ENCODE data around the gene FYN. TPM values are rescaled to one million over a fixed set of nuclear protein-coding genes. Genes with fewer than 3 reads are reported as not detected.

The FYN gene
- total RNA-seq, 4 donors from 2014 or later, result 143 to 219 (median 165) TPM

GRCh38 chr6:111718990-111719389 is 154.3 kb downstream of the FYN start:
- DNase-seq (ENCODE audit: low spot score in 2 of 2), result no peak
- TF ChIP-seq CTCF (IDR thresholded peaks at IDR 0.05) (no peak), POLR2A (IDR thresholded peaks at IDR 0.05) (no peak), EP300 (IDR thresholded peaks at IDR 0.05) (no peak)
- Histone ChIP-seq H3K4me1 (peaks cover 0 to 34% (median 19%) of the 10 kb centered on the region in 4 donors), H3K36me3 (peaks cover 0 to 35% (median under 1%) of the 10 kb centered on the region in 3 donors), H3K27ac (no peak overlapping the region), H3K9me3 (no peaks in the 10 kb centered on the region), H3K4me3 (no peak overlapping the region), H3K27me3 (no peaks in the 10 kb centered on the region)
- WGBS, 2 donors, result 62 to 74% methylated on average over 3 of the region's 3 CpGs

GRCh38 chr6:111718326-111718725 is 154.9 kb downstream of the FYN start:
- Histone ChIP-seq H3K27ac (no peak overlapping the region), H3K4me1 (peaks cover 0 to 29% (median 13%) of the 10 kb centered on the region in 4 donors), H3K36me3 (peaks cover 0 to 42% (median 6%) of the 10 kb centered on the region in 3 donors), H3K9me3 (no peaks in the 10 kb centered on the region), H3K27me3 (no peaks in the 10 kb centered on the region), H3K4me3 (no peak overlapping the region)
- 72 to 74% methylated on average over 3 of the region's 3 CpGs for WGBS, 2 donors
- TF ChIP-seq CTCF (IDR thresholded peaks at IDR 0.05), result no peak
- TF ChIP-seq POLR2A (IDR thresholded peaks at IDR 0.05), result no peak
- TF ChIP-seq EP300 (IDR thresholded peaks at IDR 0.05), result no peak
- DNase-seq (ENCODE audit: low spot score in 2 of 2), result no peak

GRCh38 chr6:111717621-111718020 is 155.6 kb downstream of the FYN start:
- no peak overlapping the region for H3K27ac ChIP-seq
- no peak overlapping the region for H3K4me3 ChIP-seq
- peaks cover 0 to 46% (median 6%) of the 10 kb centered on the region in 3 donors for H3K36me3 ChIP-seq
- no peaks in the 10 kb centered on the region for H3K27me3 ChIP-seq
- WGBS, 2 donors, result 95 to 98% methylated on average over 4 of the region's 4 CpGs
- no peaks in the 10 kb centered on the region for H3K9me3 ChIP-seq
- peaks cover 0 to 27% (median 10%) of the 10 kb centered on the region in 4 donors for H3K4me1 ChIP-seq
- no peak for DNase-seq (ENCODE audit: low spot score in 2 of 2)
- TF ChIP-seq CTCF (IDR thresholded peaks at IDR 0.05) (no peak), POLR2A (IDR thresholded peaks at IDR 0.05) (no peak), EP300 (IDR thresholded peaks at IDR 0.05) (no peak)

- H3K36me3 ChIP-seq, result peaks cover 0 to 46% (median 6%) of the 10 kb centered on the region in 3 donors
- no peak overlapping the region for H3K4me3 ChIP-seq
- TF ChIP-seq CTCF (IDR thresholded peaks at IDR 0.05) (no peak), EP300 (IDR thresholded peaks at IDR 0.05) (no peak), POLR2A (IDR thresholded peaks at IDR 0.05) (no peak)
- H3K4me1 ChIP-seq, result peaks cover 0 to 27% (median 5%) of the 10 kb centered on the region in 4 donors
- H3K9me3 ChIP-seq, result no peaks in the 10 kb centered on the region
- no peaks in the 10 kb centered on the region for H3K27me3 ChIP-seq
- no peak overlapping the region for H3K27ac ChIP-seq
- WGBS, 2 donors, result 78 to 87% methylated on average over 3 of the region's 3 CpGs
- DNase-seq (ENCODE audit: low spot score in 2 of 2), result no peak
Measured at GRCh38 chr6:111716325-111716724, 156.9 kb downstream of the FYN start.

- no peaks in the 10 kb centered on the region for H3K27me3 ChIP-seq
- TF ChIP-seq CTCF (IDR thresholded peaks at IDR 0.05), result no peak
- TF ChIP-seq POLR2A (IDR thresholded peaks at IDR 0.05), result no peak
- no peak for TF ChIP-seq EP300 (IDR thresholded peaks at IDR 0.05)
- DNase-seq (ENCODE audit: low spot score in 2 of 2), result no peak
Measured at GRCh38 chr6:111715321-111715720, 157.9 kb downstream of the FYN start.

More at GRCh38 chr6:111715321-111715720, 157.9 kb downstream of the FYN start:
- H3K4me3 ChIP-seq, result no peak overlapping the region
- no peaks in the 10 kb centered on the region for H3K9me3 ChIP-seq
- WGBS, 2 donors, result 62 to 70% methylated on average over 6 of the region's 6 CpGs
- peaks cover 0 to 46% (median 6%) of the 10 kb centered on the region in 3 donors for H3K36me3 ChIP-seq
- peaks cover 0 to 30% (median 7%) of the 10 kb centered on the region in 4 donors for H3K4me1 ChIP-seq
- no peak overlapping the region for H3K27ac ChIP-seq

Measured in tibial nerve (tissue), 4 donors.